Uterus (tissue), 4 donors: Measurements from ENCODE around the gene AAK1. TPM values are rescaled to one million over a fixed set of nuclear protein-coding genes. Genes with fewer than 3 reads are reported as not detected.

Experiments used
- DNase-seq, 2 donors: peaks; one replicate each; pipeline ENCODE4 v3.0.0-alpha.2; 2019 to 2020
- H3K27ac ChIP-seq, 2 donors: fragments of 200-600 bp; sonication (generic); 1 replicate in 1 of 2; 2 replicates in 1 of 2; pipeline ENCODE4 v1.5.1; 2016 to 2018
- H3K27me3 ChIP-seq, 2 donors: fragments of 200-600 bp; sonication (generic); one replicate each; pipeline ENCODE4 v1.5.1; 2018 to 2019; ENCODE audit warnings: control low read depth in 1 of 2
- H3K36me3 ChIP-seq, 2 donors: fragments of 200-600 bp; sonication (generic); one replicate each; pipeline ENCODE4 v1.5.1; 2019; ENCODE audit warnings: control low read depth in 1 of 2
- H3K4me1 ChIP-seq, 2 donors: fragments of 200-600 bp; sonication (generic); one replicate each; pipeline ENCODE4 v1.5.1; 2018 to 2019; ENCODE audit warnings: control low read depth in 1 of 2
- H3K4me3 ChIP-seq, 2 donors: fragments of 200-600 bp; sonication (generic); 1 replicate in 1 of 2; 2 replicates in 1 of 2; pipeline ENCODE4 v1.5.1; 2018 to 2019; ENCODE audit warnings: mild to moderate bottlenecking in 1 of 2
- H3K9me3 ChIP-seq, 2 donors: fragments of 200-600 bp; sonication (generic); one replicate each; pipeline ENCODE4 v1.5.1; 2019; ENCODE audit warnings: control low read depth in 1 of 2
- POLR2A ChIP-seq, 2 donors: fragments of 450-650 bp; IDR thresholded peaks; one replicate each; pipeline ENCODE4 v1.6.1; 2016; ENCODE audit warnings: antibody characterized with exemption in 2 of 2, mild to moderate bottlenecking in 1 of 2, moderate library complexity in 1 of 2
- intact Hi-C: fragments of 100-400 bp; cut with DNase I; formaldehyde crosslinking; loops from one replicate; pipeline ENCODE4 v1.15.1; 2023; ENCODE audit warnings: low total_unique reads
- total RNA-seq, 4 donors: library from RNA; depleted of rRNA in 3 of 4; stranded (reverse); fragments of >200 nt in 3 of 4; gene quantifications; one replicate each; pipeline versions ENCODE4 v1.1.0 to v1.2.4, GENCODE V29; 2014 to 2023
- TF ChIP-seq, protein P1 (sequence below), 4 experiments: fragments of 200-600 bp in 2 of 4; fragments of 450-650 bp in 2 of 4; sonication (generic) in 2 of 4; IDR thresholded peaks; one replicate each; pipeline ENCODE4 v1.5.1; 2016 to 2019; ENCODE audit warnings: antibody characterized with exemption in 4 of 4, mild to moderate bottlenecking in 2 of 4, moderate library complexity in 1 of 4
- donor health status: DM: yes; HTN: yes; CAD: no.

AAK1 gene
- total RNA-seq, 4 donors from 2014 or later = 13.1 to 66.3 (median 32.5) TPM

- H3K27me3 ChIP-seq = no peaks in the 10 kb centered on the region
- no peak overlapping the region for H3K27ac ChIP-seq
- TF ChIP-seq, protein P1, sequence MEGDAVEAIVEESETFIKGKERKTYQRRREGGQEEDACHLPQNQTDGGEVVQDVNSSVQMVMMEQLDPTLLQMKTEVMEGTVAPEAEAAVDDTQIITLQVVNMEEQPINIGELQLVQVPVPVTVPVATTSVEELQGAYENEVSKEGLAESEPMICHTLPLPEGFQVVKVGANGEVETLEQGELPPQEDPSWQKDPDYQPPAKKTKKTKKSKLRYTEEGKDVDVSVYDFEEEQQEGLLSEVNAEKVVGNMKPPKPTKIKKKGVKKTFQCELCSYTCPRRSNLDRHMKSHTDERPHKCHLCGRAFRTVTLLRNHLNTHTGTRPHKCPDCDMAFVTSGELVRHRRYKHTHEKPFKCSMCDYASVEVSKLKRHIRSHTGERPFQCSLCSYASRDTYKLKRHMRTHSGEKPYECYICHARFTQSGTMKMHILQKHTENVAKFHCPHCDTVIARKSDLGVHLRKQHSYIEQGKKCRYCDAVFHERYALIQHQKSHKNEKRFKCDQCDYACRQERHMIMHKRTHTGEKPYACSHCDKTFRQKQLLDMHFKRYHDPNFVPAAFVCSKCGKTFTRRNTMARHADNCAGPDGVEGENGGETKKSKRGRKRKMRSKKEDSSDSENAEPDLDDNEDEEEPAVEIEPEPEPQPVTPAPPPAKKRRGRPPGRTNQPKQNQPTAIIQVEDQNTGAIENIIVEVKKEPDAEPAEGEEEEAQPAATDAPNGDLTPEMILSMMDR (IDR thresholded peaks at IDR 0.05) = no peak
- no peak for TF ChIP-seq POLR2A (IDR thresholded peaks at IDR 0.05)
- no peak for DNase-seq
- no peaks in the 10 kb centered on the region for H3K36me3 ChIP-seq
- H3K9me3 ChIP-seq = no peaks in the 10 kb centered on the region
- no peak overlapping the region for H3K4me3 ChIP-seq
- no peaks in the 10 kb centered on the region for H3K4me1 ChIP-seq
- intact Hi-C loops = no loop called here
Measured at GRCh38 chr2:69483696-69484095, 159.8 kb downstream of the AAK1 start.

GRCh38 chr2:69483024-69483423 lies 160.5 kb downstream of the AAK1 start:
- Histone ChIP-seq H3K9me3 (no peaks in the 10 kb centered on the region), H3K4me3 (no peak overlapping the region), H3K36me3 (no peaks in the 10 kb centered on the region), H3K4me1 (no peaks in the 10 kb centered on the region), H3K27me3 (no peaks in the 10 kb centered on the region), H3K27ac (no peak overlapping the region)
- TF ChIP-seq, protein P1 (IDR thresholded peaks at IDR 0.05) = no peak
- TF ChIP-seq POLR2A (IDR thresholded peaks at IDR 0.05) = no peak
- DNase-seq = no peak
- intact Hi-C loops = no loop called here

DNA sequence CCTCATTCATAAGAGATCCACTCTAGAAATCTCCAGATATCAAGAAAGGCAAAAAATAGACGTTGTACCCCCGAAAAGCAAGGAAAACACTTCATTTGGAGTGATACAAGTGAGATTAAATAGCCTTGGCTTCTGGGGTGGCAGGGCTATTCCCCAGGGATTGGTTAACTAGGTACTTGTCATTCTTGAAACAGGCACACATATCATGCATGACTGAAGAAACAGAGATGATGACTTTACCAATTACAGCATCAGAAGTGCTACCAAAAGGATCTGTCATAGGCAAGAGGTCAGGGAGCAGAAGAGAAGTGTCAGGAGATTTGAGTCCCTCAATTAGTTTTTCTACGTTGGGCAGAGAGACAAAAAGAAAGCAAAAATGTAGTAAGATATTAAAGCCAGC lies 161.1 kb downstream of the AAK1 start:
- intact Hi-C loops = no loop called here

GRCh38 chr2:69481421-69481820 lies 162.1 kb downstream of the AAK1 start:
- intact Hi-C loops = no loop called here
- no peaks in the 10 kb centered on the region for H3K36me3 ChIP-seq
- DNase-seq = no peak
- no peak overlapping the region for H3K27ac ChIP-seq
- TF ChIP-seq, protein P1 (IDR thresholded peaks at IDR 0.05) = no peak
- no peaks in the 10 kb centered on the region for H3K9me3 ChIP-seq
- no peaks in the 10 kb centered on the region for H3K4me1 ChIP-seq
- H3K27me3 ChIP-seq = no peaks in the 10 kb centered on the region
- no peak overlapping the region for H3K4me3 ChIP-seq

More for the DNA sequence above, 161.1 kb downstream of the AAK1 start:
- DNase-seq = no peak
- no peak overlapping the region for H3K4me3 ChIP-seq
- no peaks in the 10 kb centered on the region for H3K36me3 ChIP-seq
- H3K9me3 ChIP-seq = no peaks in the 10 kb centered on the region
- H3K27ac ChIP-seq = no peak overlapping the region
- H3K4me1 ChIP-seq = no peaks in the 10 kb centered on the region
- no peaks in the 10 kb centered on the region for H3K27me3 ChIP-seq
- TF ChIP-seq POLR2A (IDR thresholded peaks at IDR 0.05) = no peak
- TF ChIP-seq, protein P1 (IDR thresholded peaks at IDR 0.05) = no peak

- H3K27me3 ChIP-seq = no peaks in the 10 kb centered on the region
- no peak for DNase-seq
- no peak overlapping the region for H3K27ac ChIP-seq
- TF ChIP-seq, protein P1 (IDR thresholded peaks at IDR 0.05) = no peak
- TF ChIP-seq POLR2A (IDR thresholded peaks at IDR 0.05) = no peak
- no peaks in the 10 kb centered on the region for H3K36me3 ChIP-seq
- intact Hi-C loops = no loop called here
- no peaks in the 10 kb centered on the region for H3K9me3 ChIP-seq
- no peaks in the 10 kb centered on the region for H3K4me1 ChIP-seq
- no peak overlapping the region for H3K4me3 ChIP-seq
Measured at GRCh38 chr2:69477627-69478026, 165.9 kb downstream of the AAK1 start.
